NB4 (cell line): ENCODE results near the gene CHCHD3.

Experiments used
- POLR2A ChIP-seq: IDR thresholded peaks from 2 replicates; pipeline ENCODE4 v1.6.1; 2011; ENCODE audit warnings: mild to moderate bottlenecking; ENCODE audit not compliant: insufficient read length; ENCODE audit errors: extremely low read depth
- TF ChIP-seq, protein P1 (sequence below): IDR thresholded peaks from one replicate; pipeline ENCODE4 v1.5.1; 2012; ENCODE audit warnings: low read depth, low read length
- TF ChIP-seq, protein P2 (sequence below): IDR thresholded peaks from 2 replicates; pipeline ENCODE4 v1.6.1; 2011; ENCODE audit warnings: low read depth, low read length

DNA sequence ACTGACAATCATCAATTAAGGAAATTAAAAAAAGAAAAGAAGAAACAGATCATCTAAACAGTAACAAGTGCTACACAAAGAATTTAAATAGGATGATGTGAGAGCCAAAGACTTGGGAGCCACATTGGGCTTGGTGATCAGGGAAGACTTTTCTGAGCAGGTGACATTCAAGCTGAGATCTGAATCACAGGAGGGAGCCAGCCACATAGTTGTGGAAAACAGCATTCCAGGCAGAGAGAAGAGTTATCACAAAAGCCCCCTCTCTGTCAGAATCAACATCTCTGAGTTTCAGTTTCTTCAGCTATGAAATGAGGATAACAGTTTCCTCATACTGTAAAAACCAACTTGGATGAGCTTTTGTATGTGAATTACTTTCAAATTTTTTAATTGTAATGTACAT is 336.4 kb downstream of the CHCHD3 start:
- TF ChIP-seq, protein P1, sequence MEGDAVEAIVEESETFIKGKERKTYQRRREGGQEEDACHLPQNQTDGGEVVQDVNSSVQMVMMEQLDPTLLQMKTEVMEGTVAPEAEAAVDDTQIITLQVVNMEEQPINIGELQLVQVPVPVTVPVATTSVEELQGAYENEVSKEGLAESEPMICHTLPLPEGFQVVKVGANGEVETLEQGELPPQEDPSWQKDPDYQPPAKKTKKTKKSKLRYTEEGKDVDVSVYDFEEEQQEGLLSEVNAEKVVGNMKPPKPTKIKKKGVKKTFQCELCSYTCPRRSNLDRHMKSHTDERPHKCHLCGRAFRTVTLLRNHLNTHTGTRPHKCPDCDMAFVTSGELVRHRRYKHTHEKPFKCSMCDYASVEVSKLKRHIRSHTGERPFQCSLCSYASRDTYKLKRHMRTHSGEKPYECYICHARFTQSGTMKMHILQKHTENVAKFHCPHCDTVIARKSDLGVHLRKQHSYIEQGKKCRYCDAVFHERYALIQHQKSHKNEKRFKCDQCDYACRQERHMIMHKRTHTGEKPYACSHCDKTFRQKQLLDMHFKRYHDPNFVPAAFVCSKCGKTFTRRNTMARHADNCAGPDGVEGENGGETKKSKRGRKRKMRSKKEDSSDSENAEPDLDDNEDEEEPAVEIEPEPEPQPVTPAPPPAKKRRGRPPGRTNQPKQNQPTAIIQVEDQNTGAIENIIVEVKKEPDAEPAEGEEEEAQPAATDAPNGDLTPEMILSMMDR: no peak
- no peak for TF ChIP-seq POLR2A
- TF ChIP-seq, protein P2, sequence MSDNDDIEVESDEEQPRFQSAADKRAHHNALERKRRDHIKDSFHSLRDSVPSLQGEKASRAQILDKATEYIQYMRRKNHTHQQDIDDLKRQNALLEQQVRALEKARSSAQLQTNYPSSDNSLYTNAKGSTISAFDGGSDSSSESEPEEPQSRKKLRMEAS: no peak
